ENCODE data around the gene GOLGB1. TPM values are rescaled to one million over a fixed set of nuclear protein-coding genes. Genes with fewer than 3 reads are reported as not detected.

The GOLGB1 gene
- total RNA-seq, 1 experiment from 2014 or later, result 31.3 TPM

DNA sequence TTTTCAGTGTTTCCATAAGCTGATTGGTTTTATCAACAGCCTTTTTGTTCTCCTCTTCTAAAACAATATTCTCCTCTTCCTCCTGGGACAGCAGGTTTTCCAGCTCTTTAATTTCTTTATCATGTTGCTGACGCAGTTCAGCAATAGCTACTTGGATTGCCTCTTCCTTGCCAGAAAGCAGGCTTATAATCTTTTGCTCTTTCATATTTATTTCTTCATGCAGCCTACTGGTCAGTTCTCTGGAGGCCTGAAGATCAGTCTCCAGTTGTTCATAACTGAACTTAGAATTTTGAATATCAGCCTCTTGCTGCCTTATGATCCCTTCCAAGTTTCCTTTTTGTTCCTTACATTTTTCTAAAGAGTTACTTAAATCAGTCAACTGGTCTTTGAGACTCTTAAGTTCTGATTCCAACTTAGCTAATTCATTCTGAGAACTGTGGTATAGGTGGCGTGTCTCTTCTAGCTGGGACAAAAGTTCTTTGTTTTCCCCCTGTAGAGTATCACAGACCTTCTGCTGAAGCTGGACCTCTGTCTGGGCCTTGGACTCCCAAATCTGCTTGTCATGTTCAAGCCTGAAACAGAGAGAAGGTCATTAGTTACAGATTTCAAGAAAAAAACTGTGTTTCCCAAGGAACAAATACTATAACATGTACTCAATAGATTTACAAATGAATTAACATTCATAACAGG lies 57.4 kb downstream of the GOLGB1 start:
- Histone ChIP-seq H3K9ac (ENCODE audit: low read length) (no peak overlapping the region), H3K9me2 (ENCODE audit: insufficient read depth) (no peaks in the 10 kb centered on the region), H3K27ac (ENCODE audit: low read depth, low read length) (no peak overlapping the region), H3K9me3 (ENCODE audit: control insufficient read depth in 1 of 2, insufficient read depth in 1 of 2, low read depth in 1 of 2, low read length in 2 of 2) (no peaks in the 10 kb centered on the region), H3K36me3 (ENCODE audit: control insufficient read depth in 1 of 2, insufficient read depth in 2 of 2, low read length in 2 of 2) (peaks cover 0 to 11% of the 10 kb centered on the region in 2 experiments; a peak in 2 of 4 replicates), H2AFZ (ENCODE audit: low read depth, low read length, poor library complexity, severe bottlenecking) (no peak overlapping the region), H3K4me2 (ENCODE audit: low read length) (no peak overlapping the region), H3K79me2 (ENCODE audit: insufficient read depth, low read length) (no peaks in the 10 kb centered on the region), H3K4me1 (ENCODE audit: control insufficient read depth in 1 of 2, insufficient read depth in 2 of 2, low read length in 2 of 2) (no peaks in the 10 kb centered on the region), H3K4me3 (replicated peaks in 1 of 2; ENCODE audit: low read depth in 1 of 2, low read length in 2 of 2) (no peak overlapping the region), H4K20me1 (ENCODE audit: insufficient read depth) (no peaks in the 10 kb centered on the region), H3K27me3 (ENCODE audit: insufficient read depth, low read length) (no peaks in the 10 kb centered on the region)
- ATAC-seq (no peak), DNase-seq (ENCODE audit: low read depth, low spot score) (no peak)
- ChIA-PET POLR2A (no interaction called here), CTCF (no interaction called here), RAD21 (ENCODE audit: low non-redundant PET in 1 of 2, low total read pairs in 2 of 2, uncharacterized antibody in 2 of 2, unreplicated experiment in 2 of 2) (no interaction called here)
- intact Hi-C loops (cut with micrococcal nuclease), result no loop called here
- TF ChIP-seq, protein P1, sequence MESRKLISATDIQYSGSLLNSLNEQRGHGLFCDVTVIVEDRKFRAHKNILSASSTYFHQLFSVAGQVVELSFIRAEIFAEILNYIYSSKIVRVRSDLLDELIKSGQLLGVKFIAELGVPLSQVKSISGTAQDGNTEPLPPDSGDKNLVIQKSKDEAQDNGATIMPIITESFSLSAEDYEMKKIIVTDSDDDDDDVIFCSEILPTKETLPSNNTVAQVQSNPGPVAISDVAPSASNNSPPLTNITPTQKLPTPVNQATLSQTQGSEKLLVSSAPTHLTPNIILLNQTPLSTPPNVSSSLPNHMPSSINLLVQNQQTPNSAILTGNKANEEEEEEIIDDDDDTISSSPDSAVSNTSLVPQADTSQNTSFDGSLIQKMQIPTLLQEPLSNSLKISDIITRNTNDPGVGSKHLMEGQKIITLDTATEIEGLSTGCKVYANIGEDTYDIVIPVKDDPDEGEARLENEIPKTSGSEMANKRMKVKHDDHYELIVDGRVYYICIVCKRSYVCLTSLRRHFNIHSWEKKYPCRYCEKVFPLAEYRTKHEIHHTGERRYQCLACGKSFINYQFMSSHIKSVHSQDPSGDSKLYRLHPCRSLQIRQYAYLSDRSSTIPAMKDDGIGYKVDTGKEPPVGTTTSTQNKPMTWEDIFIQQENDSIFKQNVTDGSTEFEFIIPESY (IDR thresholded peaks at IDR 0.05; ENCODE audit: extremely low read depth, insufficient replicate concordance, low read length), result no peak
- TF ChIP-seq FOSL1 (IDR thresholded peaks at IDR 0.05; ENCODE audit: low read depth) (no peak), CBX3 (IDR thresholded peaks at IDR 0.05; ENCODE audit: low read depth) (no peak), SP1 (IDR thresholded peaks at IDR 0.05; ENCODE audit: low read depth) (no peak), ZNF274 (IDR thresholded peaks at IDR 0.05; ENCODE audit: low read depth, low read length) (no peak), YY1 (IDR thresholded peaks at IDR 0.05; ENCODE audit: extremely low read depth, insufficient replicate concordance, low read depth, low read length) (no peak), POLR2AphosphoS5 (IDR thresholded peaks at IDR 0.05; ENCODE audit: low read depth, low read length) (no peak), CEBPB (IDR thresholded peaks at IDR 0.05; ENCODE audit: low read depth) (no peak), TCF7L2 (IDR thresholded peaks at IDR 0.05; ENCODE audit: borderline replicate concordance, extremely low read depth, insufficient read depth, insufficient read length) (no peak), ELF1 (IDR thresholded peaks at IDR 0.05; ENCODE audit: borderline replicate concordance, low read depth) (no peak), SRF (IDR thresholded peaks at IDR 0.05; ENCODE audit: low read depth) (no peak), ZFX (IDR thresholded peaks at IDR 0.05) (no peak), RAD21 (IDR thresholded peaks at IDR 0.05; ENCODE audit: low read depth) (no peak), SIN3A (IDR thresholded peaks at IDR 0.05; ENCODE audit: low read depth) (no peak), JUND (IDR thresholded peaks at IDR 0.05) (no peak), POLR2A (IDR thresholded peaks at IDR 0.05; ENCODE audit: borderline replicate concordance, extremely low read depth, insufficient read depth, insufficient read length) (no peak)
- TF ChIP-seq, protein P2, sequence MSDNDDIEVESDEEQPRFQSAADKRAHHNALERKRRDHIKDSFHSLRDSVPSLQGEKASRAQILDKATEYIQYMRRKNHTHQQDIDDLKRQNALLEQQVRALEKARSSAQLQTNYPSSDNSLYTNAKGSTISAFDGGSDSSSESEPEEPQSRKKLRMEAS (IDR thresholded peaks at IDR 0.05), result no peak
- TF ChIP-seq, protein P3, sequence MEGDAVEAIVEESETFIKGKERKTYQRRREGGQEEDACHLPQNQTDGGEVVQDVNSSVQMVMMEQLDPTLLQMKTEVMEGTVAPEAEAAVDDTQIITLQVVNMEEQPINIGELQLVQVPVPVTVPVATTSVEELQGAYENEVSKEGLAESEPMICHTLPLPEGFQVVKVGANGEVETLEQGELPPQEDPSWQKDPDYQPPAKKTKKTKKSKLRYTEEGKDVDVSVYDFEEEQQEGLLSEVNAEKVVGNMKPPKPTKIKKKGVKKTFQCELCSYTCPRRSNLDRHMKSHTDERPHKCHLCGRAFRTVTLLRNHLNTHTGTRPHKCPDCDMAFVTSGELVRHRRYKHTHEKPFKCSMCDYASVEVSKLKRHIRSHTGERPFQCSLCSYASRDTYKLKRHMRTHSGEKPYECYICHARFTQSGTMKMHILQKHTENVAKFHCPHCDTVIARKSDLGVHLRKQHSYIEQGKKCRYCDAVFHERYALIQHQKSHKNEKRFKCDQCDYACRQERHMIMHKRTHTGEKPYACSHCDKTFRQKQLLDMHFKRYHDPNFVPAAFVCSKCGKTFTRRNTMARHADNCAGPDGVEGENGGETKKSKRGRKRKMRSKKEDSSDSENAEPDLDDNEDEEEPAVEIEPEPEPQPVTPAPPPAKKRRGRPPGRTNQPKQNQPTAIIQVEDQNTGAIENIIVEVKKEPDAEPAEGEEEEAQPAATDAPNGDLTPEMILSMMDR (IDR thresholded peaks at IDR 0.05 in 2 of 3, conservative IDR thresholded peaks at IDR 0.05 in 1 of 3; ENCODE audit: borderline replicate concordance in 1 of 3, insufficient read depth in 1 of 3, low read depth in 2 of 3, low read length in 2 of 3), result no peak
- TF ChIP-seq, protein P4, sequence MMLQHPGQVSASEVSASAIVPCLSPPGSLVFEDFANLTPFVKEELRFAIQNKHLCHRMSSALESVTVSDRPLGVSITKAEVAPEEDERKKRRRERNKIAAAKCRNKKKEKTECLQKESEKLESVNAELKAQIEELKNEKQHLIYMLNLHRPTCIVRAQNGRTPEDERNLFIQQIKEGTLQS (IDR thresholded peaks at IDR 0.05), result no peak
- TF ChIP-seq, protein P5, sequence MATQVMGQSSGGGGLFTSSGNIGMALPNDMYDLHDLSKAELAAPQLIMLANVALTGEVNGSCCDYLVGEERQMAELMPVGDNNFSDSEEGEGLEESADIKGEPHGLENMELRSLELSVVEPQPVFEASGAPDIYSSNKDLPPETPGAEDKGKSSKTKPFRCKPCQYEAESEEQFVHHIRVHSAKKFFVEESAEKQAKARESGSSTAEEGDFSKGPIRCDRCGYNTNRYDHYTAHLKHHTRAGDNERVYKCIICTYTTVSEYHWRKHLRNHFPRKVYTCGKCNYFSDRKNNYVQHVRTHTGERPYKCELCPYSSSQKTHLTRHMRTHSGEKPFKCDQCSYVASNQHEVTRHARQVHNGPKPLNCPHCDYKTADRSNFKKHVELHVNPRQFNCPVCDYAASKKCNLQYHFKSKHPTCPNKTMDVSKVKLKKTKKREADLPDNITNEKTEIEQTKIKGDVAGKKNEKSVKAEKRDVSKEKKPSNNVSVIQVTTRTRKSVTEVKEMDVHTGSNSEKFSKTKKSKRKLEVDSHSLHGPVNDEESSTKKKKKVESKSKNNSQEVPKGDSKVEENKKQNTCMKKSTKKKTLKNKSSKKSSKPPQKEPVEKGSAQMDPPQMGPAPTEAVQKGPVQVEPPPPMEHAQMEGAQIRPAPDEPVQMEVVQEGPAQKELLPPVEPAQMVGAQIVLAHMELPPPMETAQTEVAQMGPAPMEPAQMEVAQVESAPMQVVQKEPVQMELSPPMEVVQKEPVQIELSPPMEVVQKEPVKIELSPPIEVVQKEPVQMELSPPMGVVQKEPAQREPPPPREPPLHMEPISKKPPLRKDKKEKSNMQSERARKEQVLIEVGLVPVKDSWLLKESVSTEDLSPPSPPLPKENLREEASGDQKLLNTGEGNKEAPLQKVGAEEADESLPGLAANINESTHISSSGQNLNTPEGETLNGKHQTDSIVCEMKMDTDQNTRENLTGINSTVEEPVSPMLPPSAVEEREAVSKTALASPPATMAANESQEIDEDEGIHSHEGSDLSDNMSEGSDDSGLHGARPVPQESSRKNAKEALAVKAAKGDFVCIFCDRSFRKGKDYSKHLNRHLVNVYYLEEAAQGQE (IDR thresholded peaks at IDR 0.05; ENCODE audit: low read depth), result no peak
- no TSS peak for BruUV-seq (replicated peaks)
